Measurements from ENCODE around the gene KCND2. TPM values are rescaled to one million over a fixed set of nuclear protein-coding genes. Genes with fewer than 3 reads are reported as not detected.

Gene KCND2
- total RNA-seq, 1 experiment from 2014 or later = not detected

- Histone ChIP-seq H3K27me3 (replicated peaks; ENCODE audit: control insufficient read depth, insufficient read depth, low read length) (no peaks in the 10 kb centered on the region), H3K36me3 (ENCODE audit: control insufficient read depth, insufficient read depth, low read length) (no peaks in the 10 kb centered on the region), H3K4me1 (no peaks in the 10 kb centered on the region), H3K9me3 (no peaks in the 10 kb centered on the region), H3K4me3 (ENCODE audit: low read depth, low read length) (no peak overlapping the region)
- no peak overlapping the region for H3K4me3 Mint-ChIP-seq (ENCODE audit: unreplicated experiment)
- no peaks in the 10 kb centered on the region for H3K4me1 Mint-ChIP-seq (ENCODE audit: low read depth, unreplicated experiment)
- no TSS peak for BruUV-seq (replicated peaks)
- no peaks in the 10 kb centered on the region for H3K9me3 Mint-ChIP-seq (ENCODE audit: unreplicated experiment)
- ChIA-PET CTCF (no interaction called here), POLR2A (no interaction called here)
- DNase-seq = no peak
- TF ChIP-seq CTCF (IDR thresholded peaks at IDR 0.05; ENCODE audit: insufficient read depth in 1 of 2, low read depth in 1 of 2, low read length in 1 of 2, severe bottlenecking in 1 of 2, unreplicated experiment in 1 of 2) = no peak
- peaks cover 3% of the 10 kb centered on the region for H3K27me3 Mint-ChIP-seq (ENCODE audit: insufficient read depth, unreplicated experiment)
- intact Hi-C loops (cut with micrococcal nuclease; ENCODE audit: unreplicated experiment) = no loop called here
- no peaks in the 10 kb centered on the region for H3K36me3 Mint-ChIP-seq (ENCODE audit: insufficient read depth, unreplicated experiment)
- H3K27ac Mint-ChIP-seq (ENCODE audit: unreplicated experiment) = no peak overlapping the region
Measured at GRCh38 chr7:120628251-120628650, 355.3 kb downstream of the KCND2 start.

GRCh38 chr7:120639884-120640283 lies 366.9 kb downstream of the KCND2 start:
- ChIA-PET POLR2A (no interaction called here), CTCF (no interaction called here)
- H3K36me3 Mint-ChIP-seq (ENCODE audit: insufficient read depth, unreplicated experiment) = no peaks in the 10 kb centered on the region
- Histone ChIP-seq H3K4me1 (no peaks in the 10 kb centered on the region), H3K9me3 (no peaks in the 10 kb centered on the region), H3K36me3 (ENCODE audit: control insufficient read depth, insufficient read depth, low read length) (no peaks in the 10 kb centered on the region), H3K4me3 (ENCODE audit: low read depth, low read length) (no peak overlapping the region), H3K27me3 (replicated peaks; ENCODE audit: control insufficient read depth, insufficient read depth, low read length) (no peaks in the 10 kb centered on the region)
- no TSS peak for BruUV-seq (replicated peaks)
- H3K27me3 Mint-ChIP-seq (ENCODE audit: insufficient read depth, unreplicated experiment) = peaks cover 2% of the 10 kb centered on the region
- no peak for DNase-seq
- H3K4me3 Mint-ChIP-seq (ENCODE audit: unreplicated experiment) = no peak overlapping the region
- TF ChIP-seq CTCF (IDR thresholded peaks at IDR 0.05; ENCODE audit: insufficient read depth in 1 of 2, low read depth in 1 of 2, low read length in 1 of 2, severe bottlenecking in 1 of 2, unreplicated experiment in 1 of 2) = no peak
- intact Hi-C loops (cut with micrococcal nuclease; ENCODE audit: unreplicated experiment) = no loop called here
- H3K4me1 Mint-ChIP-seq (ENCODE audit: low read depth, unreplicated experiment) = no peaks in the 10 kb centered on the region
- H3K27ac Mint-ChIP-seq (ENCODE audit: unreplicated experiment) = no peak overlapping the region
- no peaks in the 10 kb centered on the region for H3K9me3 Mint-ChIP-seq (ENCODE audit: unreplicated experiment)

GRCh38 chr7:120645966-120646365 lies 373.0 kb downstream of the KCND2 start:
- no peaks in the 10 kb centered on the region for H3K9me3 Mint-ChIP-seq (ENCODE audit: unreplicated experiment)
- Histone ChIP-seq H3K4me1 (no peaks in the 10 kb centered on the region), H3K36me3 (ENCODE audit: control insufficient read depth, insufficient read depth, low read length) (no peaks in the 10 kb centered on the region), H3K4me3 (ENCODE audit: low read depth, low read length) (no peak overlapping the region), H3K27me3 (replicated peaks; ENCODE audit: control insufficient read depth, insufficient read depth, low read length) (no peaks in the 10 kb centered on the region), H3K9me3 (no peaks in the 10 kb centered on the region)
- DNase-seq = no peak
- no peaks in the 10 kb centered on the region for H3K4me1 Mint-ChIP-seq (ENCODE audit: low read depth, unreplicated experiment)
- ChIA-PET POLR2A (no interaction called here), CTCF (no interaction called here)
- H3K27ac Mint-ChIP-seq (ENCODE audit: unreplicated experiment) = no peak overlapping the region
- no peaks in the 10 kb centered on the region for H3K36me3 Mint-ChIP-seq (ENCODE audit: insufficient read depth, unreplicated experiment)
- H3K4me3 Mint-ChIP-seq (ENCODE audit: unreplicated experiment) = no peak overlapping the region
- intact Hi-C loops (cut with micrococcal nuclease; ENCODE audit: unreplicated experiment) = no loop called here
- TF ChIP-seq CTCF (IDR thresholded peaks at IDR 0.05; ENCODE audit: insufficient read depth in 1 of 2, low read depth in 1 of 2, low read length in 1 of 2, severe bottlenecking in 1 of 2, unreplicated experiment in 1 of 2) = no peak
- no TSS peak for BruUV-seq (replicated peaks)
- peaks cover 7% of the 10 kb centered on the region for H3K27me3 Mint-ChIP-seq (ENCODE audit: insufficient read depth, unreplicated experiment)
